ENCODE measurements around the gene DAB1.

DAB1 gene

GRCh38 chr1:57192222-57192621 lies 231.6 kb downstream of the DAB1 start:
- H3K4me3 ChIP-seq (ENCODE audit: low read depth, low read length) = no peak overlapping the region
- DNase-seq (ENCODE audit: low read depth) = no peak
- TF ChIP-seq, protein P1, sequence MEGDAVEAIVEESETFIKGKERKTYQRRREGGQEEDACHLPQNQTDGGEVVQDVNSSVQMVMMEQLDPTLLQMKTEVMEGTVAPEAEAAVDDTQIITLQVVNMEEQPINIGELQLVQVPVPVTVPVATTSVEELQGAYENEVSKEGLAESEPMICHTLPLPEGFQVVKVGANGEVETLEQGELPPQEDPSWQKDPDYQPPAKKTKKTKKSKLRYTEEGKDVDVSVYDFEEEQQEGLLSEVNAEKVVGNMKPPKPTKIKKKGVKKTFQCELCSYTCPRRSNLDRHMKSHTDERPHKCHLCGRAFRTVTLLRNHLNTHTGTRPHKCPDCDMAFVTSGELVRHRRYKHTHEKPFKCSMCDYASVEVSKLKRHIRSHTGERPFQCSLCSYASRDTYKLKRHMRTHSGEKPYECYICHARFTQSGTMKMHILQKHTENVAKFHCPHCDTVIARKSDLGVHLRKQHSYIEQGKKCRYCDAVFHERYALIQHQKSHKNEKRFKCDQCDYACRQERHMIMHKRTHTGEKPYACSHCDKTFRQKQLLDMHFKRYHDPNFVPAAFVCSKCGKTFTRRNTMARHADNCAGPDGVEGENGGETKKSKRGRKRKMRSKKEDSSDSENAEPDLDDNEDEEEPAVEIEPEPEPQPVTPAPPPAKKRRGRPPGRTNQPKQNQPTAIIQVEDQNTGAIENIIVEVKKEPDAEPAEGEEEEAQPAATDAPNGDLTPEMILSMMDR (IDR thresholded peaks at IDR 0.05; ENCODE audit: control insufficient read depth, extremely low read depth, insufficient read depth) = no peak

DNA sequence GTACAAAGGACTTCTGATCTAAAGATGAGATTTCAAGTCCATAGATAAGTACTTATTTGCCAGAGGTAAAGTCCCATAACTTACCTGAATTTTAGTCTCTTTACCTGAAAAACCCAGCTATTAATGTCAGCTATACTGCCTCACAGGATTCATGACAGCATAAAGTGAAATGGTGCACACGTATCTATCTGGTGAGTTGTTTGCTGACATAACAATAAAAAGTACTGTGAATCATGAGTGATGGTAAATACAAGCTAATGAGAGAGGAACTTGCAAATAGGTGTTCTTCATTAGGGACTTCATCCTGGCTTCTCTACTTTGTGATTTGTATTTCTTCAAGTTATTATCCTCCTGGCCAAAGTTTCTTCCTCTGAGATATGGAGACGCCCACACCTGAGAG lies 233.0 kb downstream of the DAB1 start:
- TF ChIP-seq, protein P1 (IDR thresholded peaks at IDR 0.05; ENCODE audit: control insufficient read depth, extremely low read depth, insufficient read depth) = no peak
- H3K4me3 ChIP-seq (ENCODE audit: low read depth, low read length) = no peak overlapping the region
- no peak for DNase-seq (ENCODE audit: low read depth)

DNA sequence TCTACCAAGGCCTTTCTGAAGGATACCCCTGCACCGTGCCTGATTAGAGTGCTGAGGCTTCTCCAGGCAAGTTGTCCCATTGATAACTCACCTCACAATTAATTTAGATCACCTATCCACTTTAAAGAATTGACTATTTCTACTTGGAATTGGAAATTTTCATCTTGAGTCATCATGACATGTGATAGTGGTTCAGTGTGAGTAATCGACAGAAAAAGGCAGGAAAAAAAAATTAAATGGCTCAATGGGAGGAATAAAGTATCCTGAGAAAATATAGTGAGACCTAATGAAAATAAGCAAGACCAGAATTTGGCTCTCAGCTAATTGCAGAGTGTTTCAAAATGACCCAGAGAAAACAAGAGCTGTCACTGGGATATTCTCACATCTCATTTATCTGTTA lies 235.7 kb downstream of the DAB1 start:
- TF ChIP-seq, protein P1 (IDR thresholded peaks at IDR 0.05; ENCODE audit: control insufficient read depth, extremely low read depth, insufficient read depth) = no peak
- no peak overlapping the region for H3K4me3 ChIP-seq (ENCODE audit: low read depth, low read length)
- no peak for DNase-seq (ENCODE audit: low read depth)

- DNase-seq (ENCODE audit: low read depth) = no peak
- TF ChIP-seq, protein P1 (IDR thresholded peaks at IDR 0.05; ENCODE audit: control insufficient read depth, extremely low read depth, insufficient read depth) = no peak
- H3K4me3 ChIP-seq (ENCODE audit: low read depth, low read length) = no peak overlapping the region
Measured at GRCh38 chr1:57186455-57186854, 237.4 kb downstream of the DAB1 start.

DNA sequence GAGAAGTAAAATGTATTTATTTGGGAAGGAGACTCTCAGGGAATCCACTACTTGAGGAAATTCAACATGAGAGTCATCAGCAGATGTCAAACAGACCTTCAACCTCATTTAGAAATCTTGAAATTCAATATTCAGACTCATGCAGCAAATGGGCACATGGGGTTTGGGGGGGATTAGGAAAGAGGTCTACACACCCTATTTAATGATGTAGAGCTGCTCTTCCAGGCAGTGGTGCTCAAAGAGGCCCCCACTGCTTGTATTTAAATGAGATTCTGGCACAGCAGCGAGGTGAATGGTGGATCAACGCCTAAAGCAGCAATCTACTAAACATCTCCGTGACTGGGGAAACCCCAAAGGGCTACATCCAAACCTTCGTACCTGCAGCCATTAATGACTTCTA lies 244.9 kb downstream of the DAB1 start:
- no peak overlapping the region for H3K4me3 ChIP-seq (ENCODE audit: low read depth, low read length)
- TF ChIP-seq, protein P1 (IDR thresholded peaks at IDR 0.05; ENCODE audit: control insufficient read depth, extremely low read depth, insufficient read depth) = no peak
- no peak for DNase-seq (ENCODE audit: low read depth)

GRCh38 chr1:57175506-57175905 lies 248.4 kb downstream of the DAB1 start:
- TF ChIP-seq, protein P1 (IDR thresholded peaks at IDR 0.05; ENCODE audit: control insufficient read depth, extremely low read depth, insufficient read depth) = no peak
- no peak overlapping the region for H3K4me3 ChIP-seq (ENCODE audit: low read depth, low read length)
- DNase-seq (ENCODE audit: low read depth) = no peak

GRCh38 chr1:57172040-57172439 lies 251.8 kb downstream of the DAB1 start:
- TF ChIP-seq, protein P1 (IDR thresholded peaks at IDR 0.05; ENCODE audit: control insufficient read depth, extremely low read depth, insufficient read depth) = no peak
- H3K4me3 ChIP-seq (ENCODE audit: low read depth, low read length) = no peak overlapping the region
- no peak for DNase-seq (ENCODE audit: low read depth)

Data from LNCaP clone FGC (cell line).